Measurements from ENCODE around the gene EFEMP2. TPM values are rescaled to one million over a fixed set of nuclear protein-coding genes. Genes with fewer than 3 reads are reported as not detected.

The EFEMP2 gene
- total RNA-seq, 1 donor from 2014 or later, result 62.0 TPM

DNA sequence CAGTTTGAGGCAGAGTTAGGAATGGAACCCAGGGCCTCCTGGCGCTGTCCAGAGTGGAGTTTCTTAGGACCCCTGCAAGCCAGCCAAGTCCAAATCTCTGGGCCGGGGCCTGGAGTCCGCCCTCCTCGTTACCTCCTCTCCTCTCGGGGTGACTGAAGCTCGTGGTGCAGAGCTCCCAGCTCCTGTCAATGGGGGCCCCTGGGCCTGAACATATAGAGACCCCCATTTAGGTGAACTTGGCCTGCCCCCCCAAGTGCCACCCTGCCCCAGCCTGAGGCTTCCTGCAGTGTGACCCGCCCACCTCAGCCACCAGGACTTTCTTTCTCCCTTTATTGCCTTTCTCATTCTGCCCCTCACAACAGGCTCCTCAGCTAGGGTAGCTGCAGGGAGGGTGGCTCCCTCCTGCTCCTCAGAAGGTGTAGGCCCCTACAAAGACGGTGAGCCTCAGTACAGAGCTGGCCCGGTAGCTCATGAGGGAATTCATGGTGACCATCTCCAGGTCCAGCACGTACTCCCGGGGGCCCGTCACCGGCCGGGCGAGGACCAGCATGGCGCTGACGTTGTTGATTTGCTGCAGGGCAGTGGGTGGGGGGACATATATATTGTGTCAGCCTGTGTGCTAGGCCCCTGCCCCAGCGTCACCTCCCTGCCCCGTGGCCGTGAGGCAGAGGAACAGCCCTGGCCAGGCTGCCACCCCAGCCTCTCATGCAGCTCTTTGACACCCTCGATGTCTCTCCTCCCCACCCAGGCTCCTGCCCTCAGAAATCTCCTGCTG is 5.9 kb downstream of the EFEMP2 start:
- TF ChIP-seq, protein P1, sequence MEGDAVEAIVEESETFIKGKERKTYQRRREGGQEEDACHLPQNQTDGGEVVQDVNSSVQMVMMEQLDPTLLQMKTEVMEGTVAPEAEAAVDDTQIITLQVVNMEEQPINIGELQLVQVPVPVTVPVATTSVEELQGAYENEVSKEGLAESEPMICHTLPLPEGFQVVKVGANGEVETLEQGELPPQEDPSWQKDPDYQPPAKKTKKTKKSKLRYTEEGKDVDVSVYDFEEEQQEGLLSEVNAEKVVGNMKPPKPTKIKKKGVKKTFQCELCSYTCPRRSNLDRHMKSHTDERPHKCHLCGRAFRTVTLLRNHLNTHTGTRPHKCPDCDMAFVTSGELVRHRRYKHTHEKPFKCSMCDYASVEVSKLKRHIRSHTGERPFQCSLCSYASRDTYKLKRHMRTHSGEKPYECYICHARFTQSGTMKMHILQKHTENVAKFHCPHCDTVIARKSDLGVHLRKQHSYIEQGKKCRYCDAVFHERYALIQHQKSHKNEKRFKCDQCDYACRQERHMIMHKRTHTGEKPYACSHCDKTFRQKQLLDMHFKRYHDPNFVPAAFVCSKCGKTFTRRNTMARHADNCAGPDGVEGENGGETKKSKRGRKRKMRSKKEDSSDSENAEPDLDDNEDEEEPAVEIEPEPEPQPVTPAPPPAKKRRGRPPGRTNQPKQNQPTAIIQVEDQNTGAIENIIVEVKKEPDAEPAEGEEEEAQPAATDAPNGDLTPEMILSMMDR (IDR thresholded peaks at IDR 0.05; ENCODE audit: insufficient read depth, low read length, poor library complexity, severe bottlenecking), result no peak
- DNase-seq (ENCODE audit: low read depth), result no peak
- no peaks in the 10 kb centered on the region for H3K27me3 ChIP-seq (ENCODE audit: control insufficient read depth, insufficient read depth, low read length)
- no peak overlapping the region for H3K4me3 ChIP-seq (ENCODE audit: low read depth, low read length)
- peaks cover 6% of the 10 kb centered on the region for H3K36me3 ChIP-seq (ENCODE audit: control insufficient read depth, insufficient read depth, low read length)

DNA sequence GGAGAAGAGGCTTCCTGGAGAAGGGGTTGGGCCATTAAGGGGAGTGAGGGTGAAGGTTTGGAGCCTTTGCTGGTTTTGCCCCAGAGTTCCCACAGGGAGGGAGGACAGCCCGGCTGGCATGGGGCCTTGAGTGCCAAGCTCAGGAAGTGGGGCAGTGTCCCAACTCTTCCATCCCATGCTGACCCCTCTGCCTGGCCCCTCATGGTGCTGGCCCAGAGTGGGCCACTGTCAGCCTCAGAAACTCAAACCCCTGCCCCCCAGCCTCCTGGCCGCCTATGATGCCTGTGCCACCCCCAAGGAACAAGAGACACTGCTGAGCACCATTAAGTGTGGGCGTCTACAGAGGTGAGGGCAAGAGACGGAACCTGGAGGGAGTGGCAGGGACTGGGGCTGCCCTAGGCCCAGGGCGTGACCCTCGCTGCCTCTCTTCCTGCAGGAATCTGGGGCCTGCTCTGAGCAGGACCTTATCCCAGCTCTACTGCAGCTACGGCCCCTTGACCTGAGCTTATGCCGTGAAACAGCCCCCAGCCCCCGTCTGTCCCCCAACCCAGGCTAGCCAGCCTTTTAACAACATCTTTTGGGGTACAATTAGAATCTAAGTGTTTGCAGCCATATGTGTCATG is 6.9 kb downstream of the EFEMP2 start:
- H3K36me3 ChIP-seq (ENCODE audit: control insufficient read depth, insufficient read depth, low read length), result peaks cover 6% of the 10 kb centered on the region
- TF ChIP-seq, protein P1 (IDR thresholded peaks at IDR 0.05; ENCODE audit: insufficient read depth, low read length, poor library complexity, severe bottlenecking), result no peak
- H3K4me3 ChIP-seq (ENCODE audit: low read depth, low read length), result no peak overlapping the region
- no peaks in the 10 kb centered on the region for H3K27me3 ChIP-seq (ENCODE audit: control insufficient read depth, insufficient read depth, low read length)
- DNase-seq (ENCODE audit: low read depth), result no peak

DNA sequence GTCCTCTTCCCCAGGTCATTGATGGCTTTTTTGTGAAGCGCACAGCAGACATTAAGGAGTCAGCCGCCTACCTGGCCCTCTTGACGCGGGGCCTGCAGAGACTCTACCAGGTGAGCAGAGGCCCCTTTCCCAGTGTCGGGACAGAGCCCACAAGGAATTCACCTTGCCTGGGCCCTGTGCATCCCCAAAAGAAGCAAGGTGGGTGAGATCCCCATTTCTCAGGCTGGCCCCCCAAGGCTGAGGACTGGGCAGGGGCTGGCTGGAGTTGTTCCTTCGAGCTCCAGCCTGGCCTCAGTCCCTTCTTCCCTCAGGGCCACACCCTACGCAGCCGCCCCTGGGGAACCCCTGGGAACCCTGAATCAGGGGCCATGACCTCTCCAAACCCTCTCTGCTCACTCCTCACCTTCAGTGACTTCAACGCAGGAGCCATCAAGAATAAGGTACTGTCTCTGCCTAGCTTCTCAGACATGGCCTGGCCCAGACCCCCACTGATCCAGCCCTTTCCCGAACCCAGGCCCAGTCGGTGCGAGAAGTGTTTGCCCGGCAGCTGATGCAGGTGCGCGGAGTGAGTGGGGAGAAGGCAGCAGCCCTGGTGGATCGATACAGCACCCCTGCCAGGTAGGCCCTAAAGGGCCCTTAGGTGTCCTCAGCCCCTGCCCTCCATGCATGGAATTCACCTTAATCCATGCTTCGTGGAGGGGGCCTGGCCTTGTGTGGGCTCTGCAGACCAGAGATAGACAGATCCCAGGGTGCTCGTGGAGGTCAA is 7.7 kb downstream of the EFEMP2 start:
- DNase-seq (ENCODE audit: low read depth), result no peak
- no peak overlapping the region for H3K4me3 ChIP-seq (ENCODE audit: low read depth, low read length)
- H3K36me3 ChIP-seq (ENCODE audit: control insufficient read depth, insufficient read depth, low read length), result peaks cover 6% of the 10 kb centered on the region
- H3K27me3 ChIP-seq (ENCODE audit: control insufficient read depth, insufficient read depth, low read length), result no peaks in the 10 kb centered on the region
- TF ChIP-seq, protein P1 (IDR thresholded peaks at IDR 0.05; ENCODE audit: insufficient read depth, low read length, poor library complexity, severe bottlenecking), result no peak

DNA sequence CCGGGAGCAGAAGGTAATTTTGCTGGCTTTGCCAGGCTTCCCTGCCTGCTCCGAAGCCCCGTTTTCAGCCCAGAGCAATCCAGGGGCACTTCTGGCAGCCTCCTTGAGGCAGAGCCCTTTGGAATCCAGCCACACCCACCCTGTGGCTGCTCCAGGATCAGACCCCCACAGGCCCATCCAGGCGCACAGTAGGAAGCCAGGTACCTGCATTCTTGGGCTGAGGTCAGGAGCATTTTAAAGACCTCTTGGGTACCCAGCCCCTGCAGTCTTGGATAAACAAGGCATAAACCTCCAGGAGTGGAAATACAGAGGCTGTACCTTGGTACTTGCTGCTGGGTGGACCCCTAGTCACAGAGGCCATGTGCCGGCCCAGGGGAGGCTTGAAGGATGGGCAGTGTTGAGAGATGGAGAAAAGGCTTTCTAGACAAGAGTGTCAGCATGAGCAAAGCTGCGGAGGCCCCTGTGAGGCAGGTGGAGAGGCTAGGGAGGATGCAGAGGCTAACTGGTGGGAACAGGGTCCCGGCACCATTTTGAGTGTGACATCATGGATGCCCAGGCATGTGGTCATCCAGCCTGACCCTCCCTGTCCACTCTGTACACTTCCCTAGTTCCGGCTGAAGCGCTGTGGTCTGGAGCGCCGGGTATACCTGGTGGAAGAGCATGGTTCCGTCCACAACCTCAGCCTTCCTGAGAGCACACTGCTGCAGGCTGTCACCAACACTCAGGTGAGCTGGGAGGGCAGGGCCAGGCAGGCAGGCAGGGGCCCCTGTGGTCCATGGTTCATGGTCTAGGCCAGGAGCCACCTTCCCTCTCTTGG is 8.5 kb downstream of the EFEMP2 start:
- H3K36me3 ChIP-seq (ENCODE audit: control insufficient read depth, insufficient read depth, low read length), result peaks cover 2% of the 10 kb centered on the region
- TF ChIP-seq, protein P1 (IDR thresholded peaks at IDR 0.05; ENCODE audit: insufficient read depth, low read length, poor library complexity, severe bottlenecking), result no peak
- DNase-seq (ENCODE audit: low read depth), result no peak
- no peaks in the 10 kb centered on the region for H3K27me3 ChIP-seq (ENCODE audit: control insufficient read depth, insufficient read depth, low read length)
- no peak overlapping the region for H3K4me3 ChIP-seq (ENCODE audit: low read depth, low read length)

DNA sequence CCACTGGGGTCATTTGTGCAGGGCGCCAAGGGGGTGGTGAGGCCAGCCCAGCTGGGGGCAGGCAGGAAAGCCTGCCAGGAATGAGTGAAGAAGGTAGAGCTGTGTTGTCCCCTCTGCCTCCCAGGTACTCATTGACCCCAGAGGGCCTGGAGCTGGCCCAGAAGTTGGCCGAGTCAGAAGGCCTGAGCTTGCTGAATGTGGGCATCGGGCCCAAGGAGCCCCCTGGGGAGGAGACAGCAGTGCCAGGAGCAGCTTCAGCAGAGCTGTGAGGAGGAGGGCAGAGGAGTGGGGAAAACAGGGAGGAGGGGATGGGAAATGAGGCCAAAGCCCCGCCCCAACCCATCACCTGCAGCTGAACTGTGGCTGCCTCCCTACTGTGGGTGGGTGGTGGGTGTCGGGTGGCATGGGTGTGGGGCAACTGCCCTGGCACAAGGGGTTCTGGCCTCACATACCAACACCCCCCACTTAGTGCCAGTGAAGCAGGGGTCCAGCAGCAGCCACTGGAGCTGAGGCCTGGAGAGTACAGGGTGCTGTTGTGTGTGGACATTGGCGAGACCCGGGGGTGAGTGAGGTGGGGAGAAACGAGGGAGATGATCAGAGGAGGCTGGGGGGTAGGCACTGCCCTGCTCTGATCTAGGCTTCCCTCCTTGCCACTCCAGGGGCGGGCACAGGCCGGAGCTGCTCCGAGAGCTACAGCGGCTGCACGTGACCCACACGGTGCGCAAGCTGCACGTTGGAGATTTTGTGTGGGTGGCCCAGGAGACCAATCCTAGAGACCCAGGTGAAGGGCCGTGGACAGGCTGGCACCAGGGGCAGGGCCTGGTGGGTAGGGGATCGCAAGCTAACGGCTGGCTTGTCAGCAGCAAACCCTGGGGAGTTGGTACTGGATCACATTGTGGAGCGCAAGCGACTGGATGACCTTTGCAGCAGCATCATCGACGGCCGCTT is 9.4 kb downstream of the EFEMP2 start:
- TF ChIP-seq, protein P1 (IDR thresholded peaks at IDR 0.05; ENCODE audit: insufficient read depth, low read length, poor library complexity, severe bottlenecking), result no peak
- Histone ChIP-seq H3K4me3 (ENCODE audit: low read depth, low read length) (no peak overlapping the region), H3K27me3 (ENCODE audit: control insufficient read depth, insufficient read depth, low read length) (no peaks in the 10 kb centered on the region), H3K36me3 (ENCODE audit: control insufficient read depth, insufficient read depth, low read length) (peaks cover 2% of the 10 kb centered on the region)
- no peak for DNase-seq (ENCODE audit: low read depth)
